GM18519 (cell line): Measurements from ENCODE around the gene SH3RF2.

Source experiments
- ATAC-seq: cut with Tn5 transposase; IDR thresholded peaks from one replicate; pipeline ENCODE4 v1.9.1; 2021; ENCODE audit warnings: mild to moderate bottlenecking, moderate library complexity; ENCODE audit not compliant: unreplicated experiment, low FRiP score

Gene SH3RF2

GRCh38 chr5:146032911-146033310 lies 96.5 kb downstream of the SH3RF2 start:
- no peak for ATAC-seq

DNA sequence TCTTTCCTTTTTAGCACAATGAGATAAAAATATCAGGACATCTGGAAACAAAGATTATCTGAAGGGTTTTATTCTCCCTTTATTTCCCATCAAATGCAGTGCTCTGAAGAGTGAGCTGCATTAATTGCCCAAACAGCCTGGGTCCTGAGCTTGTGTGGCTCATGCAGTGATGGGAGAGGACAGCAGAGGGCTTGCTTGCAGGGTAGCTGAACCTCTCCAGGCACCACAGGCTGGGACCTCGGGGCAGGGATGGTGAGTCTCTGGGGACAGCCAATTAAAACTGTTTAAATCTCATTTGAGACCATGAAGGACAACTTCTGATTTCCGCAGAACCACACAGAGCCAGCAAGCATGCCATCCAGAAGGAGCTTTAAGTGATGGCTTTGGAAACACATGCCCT lies 97.7 kb downstream of the SH3RF2 start:
- ATAC-seq, result no peak

- ATAC-seq, result no peak
Measured at GRCh38 chr5:146034605-146035004, 98.2 kb downstream of the SH3RF2 start.

GRCh38 chr5:146039420-146039819 lies 103.0 kb downstream of the SH3RF2 start:
- ATAC-seq, result no peak

DNA sequence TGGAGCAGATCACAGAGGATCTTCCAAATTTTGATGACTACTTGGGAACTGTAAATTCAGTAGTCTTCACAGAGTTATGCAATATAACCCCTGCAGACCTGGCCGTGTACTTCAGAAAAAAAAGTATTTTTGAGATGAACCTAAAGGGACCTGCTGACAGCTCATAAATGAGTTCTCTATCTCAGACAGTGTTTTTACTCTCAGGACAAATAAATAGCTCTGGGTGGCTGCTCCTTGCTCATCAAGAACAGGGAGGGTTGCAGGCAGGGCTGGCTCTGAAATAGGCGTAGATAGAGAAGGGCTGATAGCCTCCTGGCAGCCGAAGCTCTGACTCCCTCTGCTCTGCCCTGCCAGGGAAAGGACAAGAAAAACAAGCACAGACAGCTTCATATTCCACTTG lies 104.1 kb downstream of the SH3RF2 start:
- no peak for ATAC-seq

- ATAC-seq, result peak; percentile 72
Measured at GRCh38 chr5:146041180-146041789, 104.9 kb downstream of the SH3RF2 start.

DNA sequence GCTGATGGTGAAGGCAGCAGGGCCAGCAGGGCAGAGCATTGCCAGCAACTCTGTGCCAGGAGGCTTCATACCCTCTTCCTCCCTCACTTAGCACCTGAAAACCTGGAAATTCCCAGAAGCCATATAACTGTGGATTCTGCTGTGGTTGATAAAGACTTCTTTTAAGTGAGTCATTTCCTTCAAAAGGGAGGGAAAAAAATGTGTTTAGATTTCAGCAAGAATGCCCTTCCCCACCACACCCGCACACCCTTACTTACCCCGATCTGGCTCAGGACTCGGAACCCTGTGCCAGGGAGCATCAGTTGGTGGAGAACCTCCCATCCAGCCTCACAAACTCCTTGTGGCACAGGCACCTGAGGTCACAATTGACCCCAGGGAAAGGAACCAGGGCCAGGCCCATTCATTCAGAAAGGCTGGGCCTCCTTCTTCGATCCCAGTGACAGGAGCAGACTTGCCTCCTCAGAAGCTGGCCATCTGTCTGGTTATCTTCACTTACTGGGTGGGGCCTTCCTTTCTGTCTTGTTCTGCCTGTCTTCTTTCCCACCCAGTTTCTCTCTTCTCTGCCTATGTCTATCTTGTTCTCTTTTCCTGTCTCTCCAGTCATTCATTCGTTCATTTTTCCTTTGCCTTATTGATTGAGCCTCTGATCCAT lies 106.4 kb downstream of the SH3RF2 start:
- no peak for ATAC-seq

GRCh38 chr5:146043722-146044121 lies 107.3 kb downstream of the SH3RF2 start:
- no peak for ATAC-seq

DNA sequence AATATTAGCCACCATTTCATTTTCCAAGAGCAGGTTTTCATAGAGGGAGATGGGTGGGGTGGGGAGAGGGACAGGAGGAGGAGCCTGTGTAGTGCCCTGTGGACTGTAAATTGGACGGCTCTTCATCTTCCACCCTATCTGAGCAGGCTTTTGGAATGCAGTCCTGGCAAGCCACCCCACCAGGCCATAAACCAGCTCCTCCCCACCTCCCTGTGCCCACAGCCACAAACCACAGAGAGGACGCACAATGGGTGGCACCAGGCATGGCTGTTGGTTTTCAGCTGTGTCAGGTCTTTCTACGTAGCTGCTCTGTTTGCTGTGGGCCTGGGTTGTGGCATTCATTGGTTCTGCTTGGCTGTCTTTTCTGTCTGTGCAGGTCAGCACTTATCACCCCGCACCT lies 111.0 kb downstream of the SH3RF2 start:
- ATAC-seq, result no peak

GRCh38 chr5:146048994-146049703 lies 112.8 kb downstream of the SH3RF2 start:
- no peak for ATAC-seq

DNA sequence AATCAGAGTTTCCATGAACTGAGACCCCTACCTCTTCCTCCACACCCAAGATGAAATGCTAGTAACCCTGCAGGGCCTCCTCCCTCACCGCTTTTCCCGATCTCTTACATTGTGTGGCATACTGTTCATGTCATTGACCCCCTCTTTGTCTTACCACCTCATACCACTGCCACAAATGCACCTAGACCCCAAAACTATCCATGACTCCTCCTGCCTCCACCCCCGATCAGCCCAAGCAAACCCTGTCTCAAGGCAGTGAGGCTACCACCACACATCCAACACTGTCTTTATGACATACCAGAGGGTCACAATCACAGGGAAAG lies 113.3 kb downstream of the SH3RF2 start:
- no peak for ATAC-seq

GRCh38 chr5:146050086-146050485 lies 113.7 kb downstream of the SH3RF2 start:
- ATAC-seq, result no peak

GRCh38 chr5:146051678-146052077 lies 115.3 kb downstream of the SH3RF2 start:
- no peak for ATAC-seq

DNA sequence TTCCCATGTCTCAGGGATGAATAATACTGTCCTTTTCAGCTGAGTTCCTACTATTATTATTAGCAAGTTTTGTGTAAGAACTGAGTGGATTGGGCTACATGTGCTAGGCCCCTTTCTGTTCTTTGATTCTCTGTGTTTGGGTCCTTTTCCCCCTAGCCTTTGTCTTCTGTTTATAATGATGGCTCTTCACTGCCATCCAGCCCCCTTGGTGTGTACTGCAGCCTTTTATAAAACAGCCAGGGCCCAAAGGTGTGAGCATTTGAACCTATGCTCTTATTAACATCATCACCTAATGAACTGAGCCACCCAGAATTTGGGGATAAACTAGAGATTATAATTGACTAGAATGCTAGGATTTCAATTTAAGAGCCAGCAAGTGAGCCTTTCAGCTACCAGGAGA lies 116.4 kb downstream of the SH3RF2 start:
- no peak for ATAC-seq

- no peak for ATAC-seq
Measured at GRCh38 chr5:146055432-146055831, 119.1 kb downstream of the SH3RF2 start.

DNA sequence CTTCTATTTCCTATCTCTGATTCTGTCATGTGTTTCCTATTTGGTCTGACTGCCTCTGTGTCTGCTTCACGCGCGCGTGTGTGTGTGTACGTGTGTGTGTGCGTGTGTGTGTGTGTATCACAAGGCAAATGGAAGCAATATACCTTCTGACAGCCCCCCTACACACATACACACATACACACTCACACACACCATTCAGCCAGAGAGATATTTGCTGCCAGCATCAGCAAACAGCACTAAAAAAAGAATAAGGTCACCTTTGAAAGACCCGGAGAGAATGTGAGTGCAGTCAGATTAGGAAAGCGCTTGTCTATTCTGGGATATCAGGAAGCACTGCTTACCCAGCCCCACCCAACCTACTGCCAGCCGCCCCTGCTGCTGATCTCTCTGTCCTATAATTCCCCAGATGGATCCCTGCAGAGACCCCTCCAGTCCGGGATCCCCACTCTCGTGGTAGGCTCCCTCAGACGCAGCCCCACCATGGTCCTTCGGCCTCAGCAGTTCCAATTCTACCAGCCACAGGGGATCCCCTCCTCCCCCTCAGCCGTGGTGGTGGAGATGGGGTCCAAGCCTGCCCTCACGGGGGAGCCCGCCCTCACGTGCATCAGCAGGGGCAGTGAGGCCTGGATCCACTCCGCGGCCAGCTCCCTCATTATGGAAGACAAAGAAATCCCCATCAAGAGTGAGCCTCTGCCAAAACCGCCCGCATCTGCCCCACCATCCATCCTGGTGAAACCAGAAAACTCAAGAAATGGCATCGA lies 123.3 kb downstream of the SH3RF2 start:
- no peak for ATAC-seq

- no peak for ATAC-seq
Measured at GRCh38 chr5:146060221-146060585, 123.8 kb downstream of the SH3RF2 start.

- ATAC-seq, result no peak
Measured at GRCh38 chr5:146066968-146067367, 130.6 kb downstream of the SH3RF2 start.

DNA sequence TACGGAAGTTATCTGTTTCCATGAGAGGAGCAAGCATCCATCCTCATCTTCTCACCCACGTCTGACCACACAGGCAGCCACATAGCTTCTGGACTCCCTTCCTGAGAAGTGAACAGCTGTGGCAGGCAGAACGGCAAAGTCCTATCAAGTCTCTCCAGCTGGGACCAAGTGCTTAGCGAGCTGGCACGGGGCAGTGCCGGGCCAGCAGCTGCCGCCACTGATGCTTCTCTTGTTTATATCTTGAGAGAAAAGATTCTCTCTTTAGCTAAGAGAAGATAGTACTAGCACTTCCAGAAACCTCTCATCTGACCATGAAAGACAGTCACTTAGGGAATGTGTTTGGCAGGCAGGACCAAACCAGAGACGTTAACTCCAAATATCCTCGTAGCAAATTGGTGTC lies 131.8 kb downstream of the SH3RF2 start:
- no peak for ATAC-seq

GRCh38 chr5:146068977-146069779 lies 132.8 kb downstream of the SH3RF2 start:
- no peak for ATAC-seq

DNA sequence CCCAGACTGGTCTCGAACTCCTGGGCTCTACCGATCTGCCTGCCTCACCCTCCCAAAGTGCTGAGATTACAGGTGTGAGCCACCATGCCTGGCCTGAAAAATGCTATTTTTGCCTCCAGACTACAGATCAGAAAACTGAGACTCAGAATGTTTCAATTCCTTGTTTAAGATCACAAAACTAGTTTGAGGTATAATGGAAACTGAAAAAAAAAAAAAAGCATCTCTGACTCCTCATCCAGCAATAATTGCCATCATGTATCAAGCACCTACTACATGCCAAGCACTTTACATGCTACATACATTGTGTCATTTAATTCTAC lies 133.4 kb downstream of the SH3RF2 start:
- peak; percentile 55 for ATAC-seq
